Nephron (organoid): ENCODE data around the gene PKMYT1.
A peak's percentile ranks its signal among the peaks of the same experiment; 100 is the strongest.

Experiments used
- H3K27ac Mint-ChIP-seq, 3 experiments: 2 replicates each; pipeline ENCODE4 v1.8.0; 2020; ENCODE audit warnings: mixed read lengths in 3 of 3, mild to moderate bottlenecking in 2 of 3, moderate library complexity in 1 of 3
- H3K27me3 Mint-ChIP-seq: 2 replicates; pipeline ENCODE4 v1.8.0; 2021; ENCODE audit warnings: low read depth, mild to moderate bottlenecking, moderate library complexity, mixed read lengths
- H3K36me3 Mint-ChIP-seq: 2 replicates; pipeline ENCODE4 v1.8.0; 2020; ENCODE audit warnings: low read depth, mixed read lengths
- H3K4me1 Mint-ChIP-seq: 2 replicates; pipeline ENCODE4 v1.8.0; 2020; ENCODE audit warnings: mixed read lengths
- H3K4me3 Mint-ChIP-seq, 3 experiments: 2 replicates each; pipeline ENCODE4 v1.8.0; 2020; ENCODE audit warnings: mild to moderate bottlenecking in 3 of 3, mixed read lengths in 3 of 3, moderate library complexity in 2 of 3
- H3K9me3 Mint-ChIP-seq: 2 replicates; pipeline ENCODE4 v1.8.0; 2020; ENCODE audit warnings: mixed read lengths
- TF ChIP-seq, protein P1 (sequence below), 3 experiments: fragments of 200-600 bp; sonication (generic); IDR thresholded peaks; one replicate each; pipeline ENCODE4 v1.5.0; 2021; ENCODE audit warnings: antibody characterized with exemption in 3 of 3; ENCODE audit not compliant: unreplicated experiment in 3 of 3

The PKMYT1 gene

DNA sequence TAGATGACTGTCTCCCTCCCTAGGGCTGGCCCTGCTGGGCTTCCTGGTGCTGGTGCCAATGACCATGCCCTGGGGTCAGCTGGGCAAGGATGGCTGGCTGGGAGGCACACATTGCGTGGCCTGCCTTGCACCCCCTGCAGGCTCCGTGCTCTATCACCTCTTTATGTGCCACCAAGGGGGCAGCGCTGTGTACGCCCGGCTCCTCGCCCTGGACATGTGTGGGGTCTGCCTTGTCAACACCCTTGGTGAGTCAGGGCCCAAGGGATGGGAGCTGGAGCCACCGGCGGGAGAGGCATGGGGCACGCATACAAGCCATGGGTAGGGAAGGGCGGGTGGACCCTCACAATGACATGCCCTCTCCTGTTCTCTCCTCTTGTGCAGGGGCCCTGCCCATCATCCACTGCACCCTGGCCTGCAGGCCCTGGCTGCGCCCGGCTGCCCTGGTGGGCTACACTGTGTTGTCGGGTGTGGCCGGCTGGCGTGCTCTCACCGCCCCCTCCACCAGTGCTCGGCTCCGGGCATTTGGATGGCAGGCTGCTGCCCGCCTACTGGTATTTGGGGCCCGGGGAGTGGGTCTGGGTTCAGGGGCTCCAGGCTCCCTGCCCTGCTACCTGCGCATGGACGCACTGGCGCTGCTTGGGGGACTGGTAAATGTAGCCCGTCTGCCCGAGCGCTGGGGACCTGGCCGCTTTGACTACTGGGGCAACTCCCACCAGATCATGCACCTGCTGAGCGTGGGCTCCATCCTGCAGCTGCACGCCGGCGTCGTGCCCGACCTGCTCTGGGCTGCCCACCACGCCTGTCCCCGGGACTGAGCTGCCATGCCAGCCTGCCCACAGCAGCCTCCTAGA lies 8.9 kb downstream of the PKMYT1 start:
- Mint-ChIP-seq H3K4me1 (peaks cover 19% of the 10 kb centered on the region), H3K4me3 (peak overlapping the region; percentile 75 to 82 (median 82)), H3K27me3 (peaks cover 7% of the 10 kb centered on the region), H3K36me3 (no peaks in the 10 kb centered on the region), H3K9me3 (no peaks in the 10 kb centered on the region), H3K27ac (no peak overlapping the region)
- TF ChIP-seq, protein P1, sequence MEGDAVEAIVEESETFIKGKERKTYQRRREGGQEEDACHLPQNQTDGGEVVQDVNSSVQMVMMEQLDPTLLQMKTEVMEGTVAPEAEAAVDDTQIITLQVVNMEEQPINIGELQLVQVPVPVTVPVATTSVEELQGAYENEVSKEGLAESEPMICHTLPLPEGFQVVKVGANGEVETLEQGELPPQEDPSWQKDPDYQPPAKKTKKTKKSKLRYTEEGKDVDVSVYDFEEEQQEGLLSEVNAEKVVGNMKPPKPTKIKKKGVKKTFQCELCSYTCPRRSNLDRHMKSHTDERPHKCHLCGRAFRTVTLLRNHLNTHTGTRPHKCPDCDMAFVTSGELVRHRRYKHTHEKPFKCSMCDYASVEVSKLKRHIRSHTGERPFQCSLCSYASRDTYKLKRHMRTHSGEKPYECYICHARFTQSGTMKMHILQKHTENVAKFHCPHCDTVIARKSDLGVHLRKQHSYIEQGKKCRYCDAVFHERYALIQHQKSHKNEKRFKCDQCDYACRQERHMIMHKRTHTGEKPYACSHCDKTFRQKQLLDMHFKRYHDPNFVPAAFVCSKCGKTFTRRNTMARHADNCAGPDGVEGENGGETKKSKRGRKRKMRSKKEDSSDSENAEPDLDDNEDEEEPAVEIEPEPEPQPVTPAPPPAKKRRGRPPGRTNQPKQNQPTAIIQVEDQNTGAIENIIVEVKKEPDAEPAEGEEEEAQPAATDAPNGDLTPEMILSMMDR (IDR thresholded peaks at IDR 0.05; ENCODE audit: unreplicated experiment in 3 of 3), result no peak

GRCh38 chr16:2970563-2970962 lies 9.7 kb downstream of the PKMYT1 start:
- TF ChIP-seq, protein P1 (IDR thresholded peaks at IDR 0.05; ENCODE audit: unreplicated experiment in 3 of 3), result no peak
- no peaks in the 10 kb centered on the region for H3K36me3 Mint-ChIP-seq
- peak overlapping the region; percentile 75 to 82 (median 82) for H3K4me3 Mint-ChIP-seq
- H3K9me3 Mint-ChIP-seq, result no peaks in the 10 kb centered on the region
- peaks cover 19% of the 10 kb centered on the region for H3K4me1 Mint-ChIP-seq
- H3K27me3 Mint-ChIP-seq, result peaks cover 9% of the 10 kb centered on the region
- no peak overlapping the region for H3K27ac Mint-ChIP-seq

DNA sequence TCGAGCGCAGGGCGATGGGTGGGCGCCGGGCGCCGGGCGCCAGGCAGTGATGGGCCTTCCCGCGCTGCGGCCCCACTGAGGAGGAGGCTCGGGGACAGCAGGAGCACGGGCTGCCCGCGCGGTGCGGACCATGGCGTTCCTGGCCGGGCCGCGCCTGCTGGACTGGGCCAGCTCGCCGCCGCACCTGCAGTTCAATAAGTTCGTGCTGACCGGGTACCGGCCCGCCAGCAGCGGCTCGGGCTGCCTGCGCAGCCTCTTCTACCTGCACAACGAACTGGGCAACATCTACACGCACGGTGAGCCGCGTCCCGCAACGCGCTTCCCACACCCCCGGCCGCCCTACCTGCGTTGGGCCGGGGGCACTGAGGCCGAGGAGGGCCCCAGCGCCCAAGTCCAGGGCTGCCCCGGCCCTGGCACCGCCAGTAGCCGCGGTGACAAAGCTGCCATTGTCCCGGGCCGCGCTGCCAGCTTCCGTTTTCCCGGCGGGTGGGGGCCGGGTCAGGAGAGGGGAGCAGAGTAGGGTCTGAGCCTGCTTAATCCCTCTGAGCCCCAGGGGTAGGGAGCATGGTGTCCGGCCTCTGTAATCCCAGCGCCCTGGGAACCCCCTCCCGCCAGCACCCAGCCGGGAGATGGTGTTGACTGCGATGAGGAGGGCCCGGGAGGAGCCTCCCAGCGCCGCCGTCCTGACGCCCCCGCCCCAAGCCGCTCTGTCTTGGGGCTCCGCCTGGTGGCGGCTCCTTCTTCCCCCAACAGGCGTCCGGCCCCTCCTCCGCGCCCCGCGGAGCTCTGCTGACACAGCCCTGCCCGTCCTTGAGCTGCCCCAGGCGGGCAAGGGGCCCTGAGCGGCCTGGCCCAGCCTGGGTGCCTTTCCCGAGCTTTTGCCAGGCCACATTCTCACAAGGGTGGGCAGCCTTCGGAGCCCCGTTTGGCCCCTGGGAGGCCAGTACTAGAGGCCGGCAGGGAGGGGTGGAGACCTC lies 10.4 kb downstream of the PKMYT1 start:
- Mint-ChIP-seq H3K9me3 (no peaks in the 10 kb centered on the region), H3K27me3 (peaks cover 16% of the 10 kb centered on the region), H3K27ac (no peak overlapping the region), H3K4me3 (peak overlapping the region; percentile 75 to 82 (median 82)), H3K36me3 (no peaks in the 10 kb centered on the region), H3K4me1 (peaks cover 19% of the 10 kb centered on the region)
- TF ChIP-seq, protein P1 (IDR thresholded peaks at IDR 0.05; ENCODE audit: unreplicated experiment in 3 of 3), result peak; percentile 17 to 25 (median 17)

DNA sequence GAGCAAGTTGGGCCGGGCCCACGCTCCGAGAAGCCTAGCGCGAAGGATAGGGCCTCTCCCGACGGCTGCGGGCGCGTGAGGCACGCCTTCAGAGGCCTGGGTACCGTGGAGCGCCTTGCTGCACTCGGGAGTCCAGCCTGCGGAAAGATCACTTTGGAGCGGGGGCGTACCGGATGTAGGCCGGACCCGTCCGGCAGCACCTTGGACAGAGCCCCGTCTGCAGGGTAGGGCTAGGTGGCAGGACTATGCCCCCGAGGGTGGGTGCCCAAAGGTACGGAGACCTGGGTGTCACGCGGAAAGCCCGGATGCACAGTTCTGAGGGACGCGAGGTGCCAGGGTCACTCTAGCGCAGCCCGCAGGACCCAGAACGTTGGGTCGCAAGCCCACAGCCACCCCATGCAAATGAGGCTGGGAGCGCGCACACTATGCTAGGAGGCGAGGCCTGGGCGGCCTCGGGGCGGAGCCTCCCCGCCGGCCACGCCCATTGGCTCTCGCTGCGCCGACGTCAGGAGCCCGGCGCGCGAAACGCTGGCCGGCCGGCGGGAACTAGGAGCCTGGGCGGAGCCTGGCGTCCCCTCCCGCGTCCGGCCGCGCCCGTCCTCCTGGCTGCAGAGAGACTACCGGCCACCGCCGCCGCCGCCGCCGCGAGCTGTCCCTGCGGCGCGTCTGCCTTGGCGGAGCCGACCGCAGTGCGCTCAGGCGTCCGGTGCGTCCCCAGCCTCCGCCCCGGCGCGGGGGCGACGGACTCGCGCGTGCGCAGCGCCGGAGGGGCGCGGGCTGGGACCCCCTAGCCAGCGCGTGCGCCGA lies 11.3 kb downstream of the PKMYT1 start, which contains the start of gene PAQR4:
Gene PAQR4 (plus strand): TSS at position 611 of the 807 bp plus-strand sequence. CDS start 327 bp downstream, outside the sequence.
- H3K4me3 Mint-ChIP-seq, result peak within 1 kb of the TSS; percentile 80 to 87 (median 85)
- H3K36me3 Mint-ChIP-seq, result no peaks in the 10 kb centered on the region
- TF ChIP-seq, protein P1 (IDR thresholded peaks at IDR 0.05; ENCODE audit: unreplicated experiment in 3 of 3), result no peak
- H3K27ac Mint-ChIP-seq, result peak within 1 kb of the TSS in 1 of 3 experiments; percentile 49
- H3K9me3 Mint-ChIP-seq, result no peaks in the 10 kb centered on the region
- peaks cover 23% of the 10 kb centered on the region for H3K27me3 Mint-ChIP-seq
- peaks cover 19% of the 10 kb centered on the region for H3K4me1 Mint-ChIP-seq

DNA sequence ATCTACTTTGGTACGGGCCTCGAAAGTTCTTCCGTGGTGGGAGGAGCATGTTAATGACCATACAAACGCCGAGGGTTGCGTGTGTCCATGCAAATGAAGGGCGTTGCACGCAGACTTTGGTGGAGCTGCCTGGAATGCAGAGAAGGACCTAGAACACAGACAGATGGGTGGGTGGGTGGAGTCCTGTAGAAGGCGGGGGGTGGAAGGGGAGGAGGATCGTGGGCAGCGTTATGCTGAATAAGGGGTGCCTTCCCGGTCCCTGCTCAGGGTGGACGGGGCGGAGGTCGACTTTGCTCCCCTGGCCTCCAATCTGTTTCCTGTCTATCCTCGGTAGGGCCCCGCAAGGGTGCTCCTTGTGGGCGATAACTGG lies 11.9 kb downstream of the PKMYT1 start:
- Mint-ChIP-seq H3K4me3 (peak overlapping the region; percentile 80 to 87 (median 85)), H3K27ac (peak overlapping the region in 1 of 3 experiments; percentile 49), H3K36me3 (no peaks in the 10 kb centered on the region), H3K27me3 (peaks cover 28% of the 10 kb centered on the region), H3K4me1 (peaks cover 19% of the 10 kb centered on the region), H3K9me3 (no peaks in the 10 kb centered on the region)
- TF ChIP-seq, protein P1 (IDR thresholded peaks at IDR 0.05; ENCODE audit: unreplicated experiment in 3 of 3), result no peak
